ENCODE results near the gene DUS1L.

Gene DUS1L

DNA sequence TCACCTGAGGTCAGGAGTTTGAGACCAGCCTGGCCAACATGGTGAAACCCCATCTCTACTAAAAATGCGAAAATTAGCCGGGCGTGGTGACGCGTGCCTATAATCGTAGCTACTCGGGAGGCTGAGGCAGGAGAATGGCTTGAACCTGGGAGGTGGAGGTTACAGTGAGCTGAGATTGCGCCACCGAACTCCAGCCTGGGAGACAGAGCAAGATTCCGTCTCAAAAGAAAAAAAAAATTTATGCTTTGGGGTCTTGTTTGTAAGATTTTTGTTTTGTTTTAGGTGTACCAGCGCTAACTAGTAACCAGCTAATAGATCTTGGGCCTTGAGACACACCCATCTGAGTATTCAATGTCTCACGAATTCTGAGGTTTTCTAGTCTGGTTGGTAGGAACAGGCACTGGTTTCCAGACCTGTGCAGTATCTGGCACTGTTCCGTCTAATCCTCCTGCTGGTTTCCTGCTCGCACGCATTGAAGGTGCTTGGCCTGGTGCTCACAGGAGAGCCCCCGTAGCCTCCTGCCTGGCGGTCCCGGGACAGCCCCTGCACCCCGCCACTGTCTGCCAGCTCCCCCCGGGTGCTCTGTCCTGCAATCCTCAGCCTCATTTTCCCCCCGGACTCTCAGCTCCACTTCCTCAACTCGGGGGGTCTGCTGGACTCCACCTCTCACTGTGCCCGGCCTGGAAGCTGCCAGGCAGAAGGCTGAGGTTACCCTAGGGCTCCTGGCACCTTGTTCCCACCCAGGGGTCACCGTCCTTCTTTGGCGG is 10.6 kb upstream of the DUS1L start:
- no peak for DNase-seq (ENCODE audit: low read depth)
- H3K4me3 ChIP-seq (ENCODE audit: low read depth, low read length) = no peak overlapping the region
- TF ChIP-seq MYC (IDR thresholded peaks at IDR 0.05; ENCODE audit: low read depth, low read length) (no peak), POLR2A (IDR thresholded peaks at IDR 0.05; ENCODE audit: extremely low read depth, insufficient read length) (no peak)
- TF ChIP-seq, protein P1, sequence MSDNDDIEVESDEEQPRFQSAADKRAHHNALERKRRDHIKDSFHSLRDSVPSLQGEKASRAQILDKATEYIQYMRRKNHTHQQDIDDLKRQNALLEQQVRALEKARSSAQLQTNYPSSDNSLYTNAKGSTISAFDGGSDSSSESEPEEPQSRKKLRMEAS (IDR thresholded peaks at IDR 0.05; ENCODE audit: low read depth, low read length) = no peak
- TF ChIP-seq, protein P2, sequence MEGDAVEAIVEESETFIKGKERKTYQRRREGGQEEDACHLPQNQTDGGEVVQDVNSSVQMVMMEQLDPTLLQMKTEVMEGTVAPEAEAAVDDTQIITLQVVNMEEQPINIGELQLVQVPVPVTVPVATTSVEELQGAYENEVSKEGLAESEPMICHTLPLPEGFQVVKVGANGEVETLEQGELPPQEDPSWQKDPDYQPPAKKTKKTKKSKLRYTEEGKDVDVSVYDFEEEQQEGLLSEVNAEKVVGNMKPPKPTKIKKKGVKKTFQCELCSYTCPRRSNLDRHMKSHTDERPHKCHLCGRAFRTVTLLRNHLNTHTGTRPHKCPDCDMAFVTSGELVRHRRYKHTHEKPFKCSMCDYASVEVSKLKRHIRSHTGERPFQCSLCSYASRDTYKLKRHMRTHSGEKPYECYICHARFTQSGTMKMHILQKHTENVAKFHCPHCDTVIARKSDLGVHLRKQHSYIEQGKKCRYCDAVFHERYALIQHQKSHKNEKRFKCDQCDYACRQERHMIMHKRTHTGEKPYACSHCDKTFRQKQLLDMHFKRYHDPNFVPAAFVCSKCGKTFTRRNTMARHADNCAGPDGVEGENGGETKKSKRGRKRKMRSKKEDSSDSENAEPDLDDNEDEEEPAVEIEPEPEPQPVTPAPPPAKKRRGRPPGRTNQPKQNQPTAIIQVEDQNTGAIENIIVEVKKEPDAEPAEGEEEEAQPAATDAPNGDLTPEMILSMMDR (IDR thresholded peaks at IDR 0.05; ENCODE audit: low read depth, low read length) = no peak

DNA sequence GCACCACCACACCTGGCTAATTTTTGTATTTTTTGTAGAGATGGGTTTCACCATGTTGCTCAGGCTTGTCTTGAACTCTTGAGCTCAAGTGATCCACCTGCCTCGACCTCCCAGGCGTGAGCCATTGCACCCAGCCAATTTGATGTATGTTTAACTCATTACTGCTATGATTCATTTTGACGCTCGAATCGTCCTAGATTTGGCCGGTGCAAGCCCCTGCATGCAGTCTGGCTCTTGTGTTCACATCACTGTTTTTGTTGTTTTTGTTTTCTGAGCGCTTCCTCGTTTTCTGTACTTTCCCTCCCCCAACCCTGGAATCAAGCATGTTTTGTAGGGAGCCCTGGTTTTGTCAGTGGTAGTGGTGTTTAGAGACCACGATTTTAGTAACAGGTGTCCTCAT is 7.8 kb upstream of the DUS1L start:
- DNase-seq (ENCODE audit: low read depth) = no peak
- H3K4me3 ChIP-seq (ENCODE audit: low read depth, low read length) = no peak overlapping the region
- TF ChIP-seq, protein P1 (IDR thresholded peaks at IDR 0.05; ENCODE audit: low read depth, low read length) = no peak
- TF ChIP-seq POLR2A (IDR thresholded peaks at IDR 0.05; ENCODE audit: extremely low read depth, insufficient read length) (no peak), MYC (IDR thresholded peaks at IDR 0.05; ENCODE audit: low read depth, low read length) (no peak)
- TF ChIP-seq, protein P2 (IDR thresholded peaks at IDR 0.05; ENCODE audit: low read depth, low read length) = no peak

DNA sequence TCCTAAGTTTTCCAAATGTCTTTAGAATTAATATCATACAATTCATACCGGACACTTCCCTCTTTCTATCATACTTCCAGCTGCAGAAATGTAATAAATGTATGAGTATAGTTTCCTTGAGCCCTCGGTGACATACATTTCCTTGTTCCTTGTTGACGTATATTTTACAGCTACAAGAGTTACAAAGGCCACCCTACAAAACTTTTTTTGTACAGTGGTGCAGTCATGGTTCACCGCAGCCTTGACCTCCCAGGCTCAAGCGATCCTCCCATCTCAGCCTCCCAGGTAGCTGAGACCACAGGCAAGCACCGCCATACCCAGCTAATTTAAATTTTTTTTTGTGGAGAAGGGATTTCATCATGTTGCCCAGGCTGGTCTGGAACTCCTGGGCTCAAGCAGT is 7.2 kb upstream of the DUS1L start:
- DNase-seq (ENCODE audit: low read depth) = no peak
- TF ChIP-seq MYC (IDR thresholded peaks at IDR 0.05; ENCODE audit: low read depth, low read length) (no peak), POLR2A (IDR thresholded peaks at IDR 0.05; ENCODE audit: extremely low read depth, insufficient read length) (no peak)
- TF ChIP-seq, protein P2 (IDR thresholded peaks at IDR 0.05; ENCODE audit: low read depth, low read length) = no peak
- TF ChIP-seq, protein P1 (IDR thresholded peaks at IDR 0.05; ENCODE audit: low read depth, low read length) = no peak
- H3K4me3 ChIP-seq (ENCODE audit: low read depth, low read length) = no peak overlapping the region

DNA sequence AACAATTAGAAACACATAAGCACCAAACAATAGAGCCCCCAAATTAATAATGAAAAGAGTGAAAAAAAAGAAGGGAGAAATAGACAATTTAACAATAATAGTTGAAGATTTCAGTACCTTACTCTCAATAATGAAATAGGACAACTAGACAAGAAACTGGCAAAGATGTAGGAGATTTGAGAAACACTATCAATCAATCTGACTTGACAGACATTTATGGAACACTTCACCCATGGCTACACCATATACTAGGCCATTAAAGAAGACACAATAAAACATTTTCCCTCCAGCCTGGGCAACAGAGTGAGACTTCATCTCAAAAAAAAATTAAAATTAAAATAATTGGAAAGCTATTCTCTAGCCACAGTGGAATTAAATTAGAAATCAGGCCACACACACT is 5.0 kb upstream of the DUS1L start:
- no peak overlapping the region for H3K4me3 ChIP-seq (ENCODE audit: low read depth, low read length)
- TF ChIP-seq MYC (IDR thresholded peaks at IDR 0.05; ENCODE audit: low read depth, low read length) (no peak), POLR2A (IDR thresholded peaks at IDR 0.05; ENCODE audit: extremely low read depth, insufficient read length) (no peak)
- TF ChIP-seq, protein P2 (IDR thresholded peaks at IDR 0.05; ENCODE audit: low read depth, low read length) = no peak
- TF ChIP-seq, protein P1 (IDR thresholded peaks at IDR 0.05; ENCODE audit: low read depth, low read length) = no peak
- no peak for DNase-seq (ENCODE audit: low read depth)

DNA sequence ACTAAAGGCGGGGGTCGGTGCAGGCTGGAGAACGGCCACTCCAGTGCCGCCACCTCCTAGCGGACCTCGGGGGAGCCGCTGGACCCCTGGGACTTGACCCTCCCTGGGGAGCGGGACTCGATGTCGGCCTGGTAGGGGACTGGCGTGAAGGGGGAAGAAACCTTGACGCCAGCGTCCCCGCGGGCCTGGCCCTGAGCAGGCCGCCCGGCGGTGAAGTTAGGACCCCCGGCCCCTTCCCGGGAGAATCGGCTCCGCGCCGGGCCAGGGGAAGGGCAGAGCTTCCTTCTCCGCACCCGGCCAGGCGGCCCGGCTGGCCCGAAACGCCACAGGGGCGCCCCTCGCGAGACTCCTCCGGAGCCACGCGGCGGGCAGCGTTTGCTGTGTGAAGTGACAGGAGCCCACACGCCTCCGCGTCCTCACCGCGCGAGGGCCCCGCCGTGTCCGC is 389 bp downstream of the DUS1L start:
- TF ChIP-seq MYC (IDR thresholded peaks at IDR 0.05; ENCODE audit: low read depth, low read length) = no peak
- TF ChIP-seq POLR2A (IDR thresholded peaks at IDR 0.05; ENCODE audit: extremely low read depth, insufficient read length) = no peak
- TF ChIP-seq, protein P1 (IDR thresholded peaks at IDR 0.05; ENCODE audit: low read depth, low read length) = no peak
- TF ChIP-seq, protein P2 (IDR thresholded peaks at IDR 0.05; ENCODE audit: low read depth, low read length) = no peak
- H3K4me3 ChIP-seq (ENCODE audit: low read depth, low read length) = peak overlapping the region; percentile 67
- no peak for DNase-seq (ENCODE audit: low read depth)
